ENCODE data around the gene LRSAM1.

LRSAM1 gene

DNA sequence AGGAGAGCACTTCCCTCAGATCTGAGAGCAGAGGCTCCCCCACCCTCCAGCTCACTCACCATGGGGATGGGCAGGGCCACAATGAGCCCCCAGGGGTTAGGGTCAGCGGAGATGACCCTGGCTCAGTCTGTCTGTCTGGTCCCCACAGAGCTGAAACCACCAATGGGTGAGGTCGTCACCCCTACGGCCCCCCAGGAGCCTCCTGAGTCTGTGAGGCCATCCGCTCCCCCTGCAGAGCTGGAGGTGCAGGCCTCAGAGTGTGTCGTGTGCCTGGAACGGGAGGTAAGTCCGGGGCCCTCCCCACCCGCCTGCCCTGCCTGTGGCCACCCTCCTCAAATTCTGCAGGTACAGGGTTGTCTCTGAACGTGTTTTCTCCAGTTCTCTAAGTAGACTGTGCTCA, 49.6 kb downstream of the LRSAM1 start:
- no peak for DNase-seq

DNA sequence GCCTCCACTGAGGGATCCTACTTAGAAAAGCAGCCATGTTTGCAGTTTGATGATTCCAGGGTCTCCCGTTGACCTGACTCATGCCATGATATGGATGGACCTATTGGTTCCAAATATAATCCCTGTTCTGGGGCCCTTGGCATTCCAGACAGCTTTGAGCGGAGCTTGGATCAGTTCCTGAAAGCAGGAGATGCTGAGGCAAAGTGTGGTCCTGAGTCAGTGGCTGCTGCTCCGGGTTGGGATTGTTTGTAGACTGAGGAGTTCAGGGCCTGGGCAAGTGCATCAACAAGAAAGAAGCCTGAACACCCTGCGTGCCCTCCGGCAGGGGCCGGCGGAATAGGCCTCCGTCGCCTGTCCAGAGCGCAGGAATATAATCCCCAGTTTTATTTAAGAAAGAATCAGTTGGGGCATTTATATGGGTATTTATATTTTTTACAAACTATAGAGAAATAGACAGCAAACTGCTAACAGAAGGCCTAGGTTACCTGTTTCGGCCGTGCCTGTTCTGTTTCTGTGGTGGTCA, 50.6 kb downstream of the LRSAM1 start:
- no peak for DNase-seq

DNA sequence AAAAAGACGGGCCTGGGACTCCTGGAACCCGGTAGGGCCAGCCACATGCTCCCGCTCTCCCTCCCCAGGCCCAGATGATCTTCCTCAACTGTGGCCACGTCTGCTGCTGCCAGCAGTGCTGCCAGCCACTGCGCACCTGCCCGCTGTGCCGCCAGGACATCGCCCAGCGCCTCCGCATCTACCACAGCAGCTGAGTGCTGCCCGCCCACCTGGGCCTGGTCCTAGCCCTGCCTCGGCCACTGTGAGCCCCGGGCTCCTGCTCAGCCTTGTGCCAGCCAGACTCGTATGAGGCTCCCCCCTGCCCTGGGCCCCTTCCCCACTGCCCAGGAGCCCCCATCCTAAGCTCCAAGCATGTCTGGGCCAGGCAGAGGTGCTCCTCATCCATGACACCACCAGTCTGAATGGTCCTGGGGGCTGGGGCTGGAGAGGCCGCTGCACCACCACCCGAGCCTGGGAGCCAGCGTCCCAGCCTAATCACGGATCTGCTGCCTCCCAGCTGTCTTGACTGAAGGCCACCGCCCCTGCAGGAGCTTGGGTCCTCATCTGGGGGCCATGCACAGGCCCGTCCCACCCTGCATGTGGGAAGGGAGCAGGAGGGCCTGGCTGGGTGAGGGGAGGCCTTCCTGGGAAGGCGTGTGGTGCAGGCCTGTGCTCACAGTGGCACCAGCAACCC, 51.5 kb downstream of the LRSAM1 start:
- DNase-seq: no peak

DNA sequence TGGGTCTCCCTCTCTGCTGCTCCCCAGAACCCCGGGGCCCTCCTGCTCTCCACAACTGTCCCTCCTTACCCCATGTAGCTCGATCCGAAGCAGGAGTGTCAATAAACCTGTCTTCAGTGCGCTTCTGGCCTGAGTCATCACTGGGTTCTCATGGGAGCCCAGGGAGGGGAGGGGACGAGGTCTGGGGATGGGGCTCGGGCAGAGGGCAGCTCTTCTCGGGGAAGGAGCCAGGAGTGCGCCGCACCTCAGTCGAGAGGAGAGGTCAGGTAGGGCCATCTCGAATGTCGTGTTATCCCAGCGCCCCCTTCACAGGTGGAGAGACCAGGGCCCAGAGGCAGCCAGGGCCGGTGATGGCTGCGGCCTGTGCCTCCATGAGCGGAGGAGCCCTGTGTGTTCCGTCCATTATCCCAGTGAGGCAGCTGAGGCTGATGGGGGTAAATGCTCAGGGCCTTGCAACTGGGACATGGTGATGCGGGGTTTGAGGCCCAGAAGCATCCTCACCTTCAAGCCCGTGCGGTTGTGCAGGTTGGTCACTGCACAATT, 52.1 kb downstream of the LRSAM1 start:
- no peak for DNase-seq

DNA sequence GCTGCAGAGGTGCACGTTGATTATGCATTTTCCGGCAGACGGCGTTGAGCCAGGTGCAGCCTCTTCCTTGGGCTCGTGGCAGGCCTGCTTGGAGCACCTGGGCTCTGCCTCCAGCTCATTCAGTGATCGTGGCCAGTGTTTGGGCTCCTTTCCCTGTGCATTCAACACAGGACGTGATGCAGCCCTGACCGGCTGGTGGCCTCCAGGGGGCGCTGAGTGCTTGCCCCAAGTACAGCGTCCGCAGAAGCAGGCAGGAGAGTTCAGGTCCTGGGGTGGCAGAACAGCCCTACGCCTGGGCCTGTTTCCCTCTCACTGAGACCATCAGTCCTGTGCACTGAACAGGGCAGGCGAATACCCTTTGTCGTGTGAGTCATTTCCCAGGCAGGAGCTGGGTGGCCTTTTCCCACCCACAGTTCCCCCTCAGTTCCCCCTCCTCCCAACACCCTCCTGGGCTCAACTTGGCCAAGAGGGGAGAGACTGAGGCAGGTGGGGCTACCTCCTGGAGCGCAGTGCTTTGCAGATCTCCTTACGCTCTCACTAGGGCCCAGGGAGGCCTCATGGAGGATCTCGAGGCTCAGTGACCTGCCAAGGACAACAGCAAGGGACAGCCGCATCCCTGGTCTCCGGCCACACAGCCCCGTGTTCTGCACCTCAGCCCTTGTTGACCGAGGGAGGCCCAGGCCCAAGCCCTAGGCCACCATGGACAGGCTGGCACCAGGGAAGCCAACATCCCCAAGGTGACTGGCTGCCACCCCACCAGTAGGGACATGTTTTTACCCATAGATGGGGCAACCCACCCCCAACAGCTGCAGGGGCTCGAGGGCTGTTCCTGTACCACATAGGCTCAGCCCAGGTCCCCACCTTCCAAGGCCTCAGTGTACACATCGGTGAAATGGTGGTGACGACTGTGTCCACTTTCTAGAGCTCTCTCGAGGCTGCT, 52.9 kb downstream of the LRSAM1 start:
- peak; percentile 79 to 81 for DNase-seq

- DNase-seq: no peak
These were observed 53.6 kb downstream of the LRSAM1 start for GRCh38 chr9:127504887-127505251.

GRCh38 chr9:127505396-127506116, 54.2 kb downstream of the LRSAM1 start:
- peak in 1 of 2 donors; percentile 25 for DNase-seq

DNA sequence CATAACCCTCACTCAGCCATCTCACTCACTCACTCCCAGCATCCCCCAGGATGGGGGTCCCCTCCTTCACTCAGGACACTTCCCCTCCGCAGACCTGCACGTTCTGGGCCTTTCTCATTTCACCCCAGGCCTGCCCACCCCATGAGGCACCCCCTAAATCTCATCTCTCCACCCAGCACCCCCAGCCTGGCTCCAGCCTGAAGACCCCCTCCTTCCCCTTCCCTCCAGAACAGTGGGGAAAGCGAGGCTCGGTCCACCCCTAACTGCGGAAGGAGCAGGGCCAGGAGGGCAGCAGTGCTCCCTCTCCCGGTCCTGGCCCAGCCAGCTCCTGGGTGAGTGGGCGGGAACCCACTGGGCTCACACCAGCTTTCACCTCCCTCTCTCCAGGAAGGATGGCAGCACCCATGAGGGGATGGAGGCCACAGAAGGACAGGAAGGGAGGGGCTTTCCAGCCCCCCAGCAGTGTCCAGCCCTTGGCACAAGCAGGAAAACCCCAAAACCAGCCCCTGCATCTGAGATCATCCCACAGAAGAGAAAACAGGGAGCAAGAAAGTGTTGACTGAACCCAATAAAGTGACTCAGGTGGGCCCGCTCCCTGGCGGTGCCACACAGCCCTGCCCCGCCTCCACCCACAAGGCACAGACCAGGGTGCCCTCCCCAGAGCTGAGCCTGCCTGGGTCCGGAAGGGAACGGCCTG, 55.0 kb downstream of the LRSAM1 start:
- DNase-seq: no peak

DNA sequence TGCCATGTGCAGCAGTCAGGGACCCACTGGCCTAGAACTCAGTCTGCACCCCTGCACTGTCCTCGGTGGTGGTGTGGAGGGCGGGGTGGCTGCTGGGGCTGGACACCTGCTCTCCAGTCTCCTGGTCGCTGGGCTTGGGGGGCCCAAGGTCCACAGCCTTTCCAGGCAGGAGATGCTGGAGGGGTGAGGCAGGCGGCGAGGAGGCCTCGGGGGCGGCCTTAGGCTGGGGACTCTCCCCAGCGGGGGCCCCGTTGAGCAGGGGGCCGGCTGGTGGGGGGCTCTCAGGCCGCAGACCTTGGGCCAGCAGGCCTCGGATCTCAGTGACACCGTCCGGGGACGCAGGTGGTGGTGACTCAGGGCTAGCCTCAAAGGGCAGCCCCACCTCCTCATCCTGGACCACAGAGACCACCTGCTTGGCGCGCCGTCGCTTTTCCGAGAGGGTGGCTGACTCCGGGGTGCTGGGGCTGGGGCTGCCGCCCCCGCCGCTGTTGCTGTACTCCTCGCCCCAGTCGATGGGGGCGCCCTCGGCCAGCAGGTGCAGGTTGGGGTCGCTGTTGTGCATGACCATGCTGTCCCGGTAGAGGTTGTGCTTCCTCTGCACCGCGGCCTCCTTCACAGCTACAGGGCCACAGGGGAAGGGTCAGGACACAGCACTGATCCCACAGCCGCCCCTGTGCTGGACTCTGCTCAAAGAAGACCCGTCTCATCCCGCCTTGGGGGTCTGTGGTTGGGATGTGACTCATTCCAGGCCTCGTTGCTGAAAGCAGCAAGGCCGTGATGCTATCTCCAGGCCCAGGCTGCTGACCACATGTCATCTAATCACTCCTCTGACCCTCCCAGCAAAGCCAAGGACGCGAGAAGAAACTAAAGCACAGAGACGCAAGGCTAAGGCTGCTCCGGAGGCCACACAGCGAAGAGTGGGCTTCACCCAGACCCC, 55.8 kb downstream of the LRSAM1 start:
- DNase-seq: no peak

DNA sequence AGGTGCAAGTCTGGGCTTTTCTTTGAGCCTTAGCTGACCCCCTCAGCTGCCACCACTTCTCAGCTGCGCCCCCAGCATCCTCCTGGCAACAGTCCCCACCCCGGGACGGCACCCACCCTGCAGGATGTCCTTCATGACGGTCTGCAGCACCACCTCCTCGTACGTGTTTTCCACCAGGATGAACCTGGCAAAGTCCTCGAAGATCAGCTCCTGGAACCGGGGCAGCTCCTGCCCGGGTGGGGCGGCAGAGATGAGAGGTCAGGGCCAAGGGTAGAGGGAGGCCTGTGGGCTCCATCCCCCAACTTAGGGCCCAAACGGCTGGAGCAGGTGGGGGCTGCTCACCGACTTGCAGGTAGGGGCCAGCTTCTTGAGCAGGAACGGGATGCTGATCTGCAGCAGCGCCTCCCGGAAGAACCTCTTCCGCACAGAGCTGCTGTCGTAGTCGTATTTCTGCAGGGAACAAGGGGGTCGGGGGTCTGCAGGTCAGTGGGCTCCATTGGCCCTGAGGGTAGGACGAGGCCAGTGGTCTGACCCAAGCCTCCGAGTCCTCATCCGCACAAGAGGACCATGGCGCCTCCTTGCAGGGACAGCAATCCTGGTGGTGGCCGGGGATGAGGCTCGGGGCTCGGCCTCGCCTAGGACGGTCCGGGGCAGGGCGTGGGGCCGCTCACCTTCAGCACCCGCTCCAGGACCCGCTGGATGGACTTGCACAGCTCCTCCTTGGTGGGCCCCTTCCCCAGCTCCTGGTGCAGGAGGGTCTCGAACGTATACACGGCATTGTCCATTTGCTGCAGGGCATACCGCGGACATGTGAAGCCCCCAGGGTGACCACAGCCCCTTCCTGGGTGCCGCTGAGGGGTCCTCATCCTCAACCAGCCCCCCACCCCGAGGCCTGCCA, 56.7 kb downstream of the LRSAM1 start:
- no peak for DNase-seq

DNA sequence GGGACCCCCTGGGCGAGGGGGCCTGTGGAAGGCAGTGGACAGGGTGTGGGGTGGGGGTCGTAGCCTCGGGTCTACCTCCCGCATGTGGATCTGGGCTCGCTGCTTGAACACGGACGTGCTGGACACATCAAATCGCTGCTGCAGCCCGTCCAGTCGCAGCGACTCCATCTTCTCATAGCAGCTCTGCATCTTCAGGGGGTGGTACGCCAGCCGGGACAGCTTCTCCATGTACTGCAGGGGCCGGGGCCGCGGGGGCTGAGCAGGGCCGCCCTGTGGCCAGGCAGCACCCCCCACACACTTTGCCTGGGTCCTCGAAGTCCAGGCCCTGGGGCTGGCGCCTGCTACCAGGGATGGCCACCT, 57.6 kb downstream of the LRSAM1 start:
- DNase-seq: no peak

DNA sequence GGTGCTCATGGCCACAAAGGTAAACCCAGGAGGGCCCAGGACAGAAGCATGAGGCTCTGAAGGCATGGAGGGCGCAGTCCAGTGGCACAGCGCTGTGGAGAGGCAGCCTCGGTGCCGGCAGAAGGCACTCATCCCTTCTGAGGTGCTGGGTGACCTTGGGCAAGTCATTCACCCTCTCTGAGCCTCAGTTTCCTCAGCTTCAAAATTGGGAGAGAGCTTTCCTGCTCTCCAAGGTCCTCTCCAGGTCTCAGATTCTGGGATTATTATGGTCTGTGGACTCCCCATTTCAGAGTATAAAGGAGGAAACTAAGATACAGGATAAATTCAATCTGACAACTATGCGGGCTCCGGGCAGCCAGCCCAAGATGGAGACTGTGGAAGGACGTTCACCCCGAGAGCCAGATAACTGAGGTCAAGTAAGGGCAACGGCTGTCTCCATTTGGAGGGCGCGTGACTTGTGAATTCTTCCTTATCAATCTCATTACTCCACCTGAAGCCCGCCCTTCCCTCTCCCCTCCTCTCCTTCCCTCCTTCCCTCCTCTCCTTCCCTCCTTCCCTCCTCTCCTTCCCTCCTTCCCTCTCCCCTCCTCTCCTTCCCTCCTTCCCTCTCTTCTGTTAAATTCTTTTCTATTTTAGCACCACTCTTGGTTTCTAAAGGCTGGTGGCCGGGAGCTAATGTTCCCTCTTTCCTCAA, 58.1 kb downstream of the LRSAM1 start:
- no peak for DNase-seq

DNA sequence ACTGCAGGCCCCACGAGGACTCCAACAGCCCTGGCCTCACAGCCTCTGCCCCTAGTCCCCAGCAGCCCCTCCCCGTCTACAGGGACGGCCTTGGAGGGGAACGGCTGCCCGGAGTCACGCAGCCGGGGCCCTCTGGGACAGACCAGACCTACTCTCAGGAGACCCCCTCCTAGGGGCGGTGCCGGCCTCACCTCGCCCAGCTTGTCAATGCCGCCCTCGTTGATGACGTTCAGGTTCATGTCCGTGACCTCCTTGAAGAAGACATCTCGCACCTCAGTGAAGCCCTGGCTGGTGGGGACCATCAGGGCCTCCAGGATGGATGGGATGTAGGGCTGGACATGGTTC, 58.6 kb downstream of the LRSAM1 start:
- no peak for DNase-seq

- no peak for DNase-seq
These were observed 63.2 kb downstream of the LRSAM1 start for GRCh38 chr9:127514468-127514867.

DNA sequence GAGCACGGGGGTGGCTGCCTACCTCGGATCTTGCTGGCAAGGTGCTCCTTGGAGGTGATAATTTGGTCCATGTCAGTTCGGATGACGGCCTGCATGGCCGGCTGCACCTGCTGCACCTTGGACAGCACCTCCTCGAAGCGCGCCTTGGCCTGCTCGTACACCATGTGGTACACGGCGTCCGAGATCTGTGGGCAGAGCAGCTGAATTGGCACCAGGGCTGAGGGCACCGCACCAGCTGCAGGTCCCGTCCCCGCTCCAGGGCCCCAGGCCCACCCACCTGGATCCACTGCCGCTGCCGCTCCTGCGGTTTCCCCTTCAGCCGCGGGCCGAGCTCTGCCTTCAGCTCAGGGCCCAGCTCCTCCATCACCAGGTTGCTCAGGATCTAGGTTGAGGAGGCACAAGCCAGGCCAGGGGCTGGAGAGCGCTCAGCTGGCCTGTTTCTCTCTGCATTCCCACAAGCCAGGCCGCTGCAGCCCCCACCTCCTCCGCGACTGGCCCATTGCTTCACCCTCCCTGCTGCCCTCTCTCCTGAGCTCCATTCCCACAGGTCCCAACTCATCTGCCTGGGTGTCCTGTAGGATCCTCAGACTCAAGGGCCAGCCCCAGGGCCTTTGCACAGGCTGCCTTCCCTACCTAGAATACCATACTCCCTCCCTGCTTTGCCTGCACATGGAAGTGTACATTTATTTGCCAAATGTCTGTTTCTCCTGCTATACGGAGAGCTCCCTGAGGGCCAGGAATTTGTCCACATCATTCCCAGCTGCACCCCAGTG, 65.7 kb downstream of the LRSAM1 start:
- no peak for DNase-seq

- no peak for DNase-seq
These were observed 66.3 kb downstream of the LRSAM1 start for GRCh38 chr9:127517620-127518019.

DNA sequence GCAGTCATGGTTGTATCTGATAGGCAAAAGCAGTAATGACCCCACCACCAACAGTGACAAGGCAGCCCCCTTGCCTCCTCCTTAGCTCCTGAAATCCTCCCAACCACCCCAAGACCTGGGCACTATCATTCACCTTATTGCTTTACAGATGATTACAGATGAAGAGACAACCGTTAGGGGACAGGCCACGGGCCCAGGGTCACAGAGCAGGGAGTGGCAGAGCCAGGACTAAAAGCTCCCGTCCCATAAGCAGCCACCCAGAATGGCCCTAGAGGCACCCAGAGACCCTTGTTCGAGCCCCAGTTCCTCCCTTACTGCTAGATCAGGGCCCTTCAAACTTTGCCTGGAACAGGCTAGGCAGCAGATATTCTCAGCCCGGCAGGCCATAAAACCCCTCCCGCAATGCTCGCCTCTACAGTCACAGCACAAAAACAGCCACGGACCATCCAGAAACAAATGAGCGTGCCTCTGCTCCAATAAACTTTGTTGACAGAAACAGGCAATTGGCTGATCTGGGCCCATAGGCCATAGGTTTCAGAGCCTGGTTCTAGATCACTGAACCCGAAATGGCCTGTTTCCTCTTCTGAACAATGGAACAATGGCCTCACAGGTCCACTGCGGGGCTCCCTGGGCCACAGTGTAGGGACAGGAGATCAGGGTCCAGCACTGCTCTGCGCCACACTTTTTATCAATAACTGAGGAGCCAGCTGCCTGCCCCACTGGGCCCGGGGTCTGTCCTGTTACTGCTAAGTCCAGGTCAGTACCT, 67.0 kb downstream of the LRSAM1 start:
- no peak for DNase-seq
